ENCODE measurements around the gene EN2. TPM values are rescaled to one million over a fixed set of nuclear protein-coding genes. Genes with fewer than 3 reads are reported as not detected.

Gene EN2
- total RNA-seq, 2 donors from 2014 or later, result 0.45 TPM; not detected in 1

- Histone ChIP-seq H3K36me3 (no peaks in the 10 kb centered on the region), H3K4me1 (replicated peaks) (peaks cover 6% of the 10 kb centered on the region), H3K27ac (no peak overlapping the region), H3K4me3 (no peak overlapping the region), H3K9me3 (no peaks in the 10 kb centered on the region), H3K27me3 (replicated peaks; ENCODE audit: insufficient read depth) (peaks cover 76% of the 10 kb centered on the region)
- intact Hi-C loops (cut with DNase I), result no loop called here
- no peak for DNase-seq (ENCODE audit: low spot score)
- TF ChIP-seq, protein P1, sequence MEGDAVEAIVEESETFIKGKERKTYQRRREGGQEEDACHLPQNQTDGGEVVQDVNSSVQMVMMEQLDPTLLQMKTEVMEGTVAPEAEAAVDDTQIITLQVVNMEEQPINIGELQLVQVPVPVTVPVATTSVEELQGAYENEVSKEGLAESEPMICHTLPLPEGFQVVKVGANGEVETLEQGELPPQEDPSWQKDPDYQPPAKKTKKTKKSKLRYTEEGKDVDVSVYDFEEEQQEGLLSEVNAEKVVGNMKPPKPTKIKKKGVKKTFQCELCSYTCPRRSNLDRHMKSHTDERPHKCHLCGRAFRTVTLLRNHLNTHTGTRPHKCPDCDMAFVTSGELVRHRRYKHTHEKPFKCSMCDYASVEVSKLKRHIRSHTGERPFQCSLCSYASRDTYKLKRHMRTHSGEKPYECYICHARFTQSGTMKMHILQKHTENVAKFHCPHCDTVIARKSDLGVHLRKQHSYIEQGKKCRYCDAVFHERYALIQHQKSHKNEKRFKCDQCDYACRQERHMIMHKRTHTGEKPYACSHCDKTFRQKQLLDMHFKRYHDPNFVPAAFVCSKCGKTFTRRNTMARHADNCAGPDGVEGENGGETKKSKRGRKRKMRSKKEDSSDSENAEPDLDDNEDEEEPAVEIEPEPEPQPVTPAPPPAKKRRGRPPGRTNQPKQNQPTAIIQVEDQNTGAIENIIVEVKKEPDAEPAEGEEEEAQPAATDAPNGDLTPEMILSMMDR (IDR thresholded peaks at IDR 0.05), result no peak
- 14% methylated on average over 15 of the region's 15 CpGs for WGBS
Observed at GRCh38 chr7:155463114-155463811, 5.3 kb downstream of the EN2 start.

DNA sequence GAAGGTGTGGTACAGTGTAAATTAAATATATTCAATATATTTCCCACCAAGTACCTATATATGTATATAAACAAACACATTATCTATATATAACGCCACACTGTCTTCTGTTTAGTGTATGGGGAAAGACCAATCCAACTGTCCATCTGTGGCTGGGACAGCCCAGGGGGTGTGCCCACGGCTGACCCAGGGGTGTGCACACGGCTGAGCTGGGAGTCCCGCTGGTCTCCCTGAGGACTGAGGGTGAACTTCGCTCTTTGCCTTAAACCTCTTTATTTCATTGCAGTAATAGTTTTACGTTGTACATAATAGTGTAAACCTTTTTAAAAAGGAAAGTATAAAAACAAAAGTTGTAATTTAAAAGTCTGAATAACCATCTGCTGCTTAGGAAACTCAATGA lies 6.3 kb downstream of the EN2 start:
- TF ChIP-seq, protein P1 (IDR thresholded peaks at IDR 0.05), result no peak
- TF ChIP-seq POLR2A (IDR thresholded peaks at IDR 0.05) (no peak), POLR2AphosphoS5 (IDR thresholded peaks at IDR 0.05) (no peak)
- no peaks in the 10 kb centered on the region for H3K9me3 ChIP-seq
- peaks cover 77% of the 10 kb centered on the region for H3K27me3 ChIP-seq (replicated peaks; ENCODE audit: insufficient read depth)
- no peak for DNase-seq (ENCODE audit: low spot score)
- H3K4me3 ChIP-seq, result no peak overlapping the region
- intact Hi-C loops (cut with DNase I), result no loop called here
- no peak overlapping the region for H3K27ac ChIP-seq
- H3K36me3 ChIP-seq, result no peaks in the 10 kb centered on the region
- 10% methylated on average over 6 of the region's 6 CpGs for WGBS
- no peaks in the 10 kb centered on the region for H3K4me1 ChIP-seq (replicated peaks)

DNA sequence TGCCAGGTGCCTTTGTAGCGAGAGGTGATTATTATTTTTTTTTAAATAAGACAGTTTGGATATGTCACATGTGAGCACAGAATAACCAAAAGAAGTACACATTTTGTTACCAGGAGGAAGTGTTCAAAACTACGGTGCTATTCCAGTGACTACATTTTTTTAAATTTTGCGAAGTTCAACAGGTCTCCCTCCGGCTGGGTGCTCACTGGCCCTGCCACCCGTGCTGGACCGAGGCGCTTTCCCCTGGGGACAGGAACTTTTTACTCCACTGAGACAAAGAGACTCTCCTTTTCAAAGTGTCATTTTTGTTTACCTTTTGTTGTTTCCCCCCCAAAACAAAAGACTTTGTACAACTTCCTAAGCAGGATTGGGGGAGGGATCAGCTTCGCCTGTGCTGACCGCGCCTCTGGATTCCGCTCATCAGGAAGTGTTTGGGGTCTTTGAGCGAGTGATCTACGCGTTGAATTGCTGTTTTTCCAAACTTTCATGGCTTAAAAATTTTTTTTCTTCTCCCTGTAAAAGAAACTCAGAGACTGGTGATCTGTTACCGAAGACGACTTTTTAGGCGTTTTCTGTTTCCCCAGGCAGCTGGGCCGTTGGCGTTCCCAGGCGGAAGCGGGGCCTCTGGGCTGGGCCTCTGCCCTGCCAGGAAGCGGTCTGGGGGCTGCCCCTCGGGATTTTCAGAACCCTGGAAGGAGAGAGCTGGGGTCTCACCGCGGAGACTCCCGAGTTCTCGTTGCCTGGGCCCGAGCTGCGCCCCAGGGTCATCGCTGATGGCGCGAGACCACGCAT lies 7.2 kb downstream of the EN2 start:
- Histone ChIP-seq H3K4me1 (replicated peaks) (no peaks in the 10 kb centered on the region), H3K36me3 (no peaks in the 10 kb centered on the region), H3K9me3 (no peaks in the 10 kb centered on the region), H3K27ac (no peak overlapping the region), H3K4me3 (no peak overlapping the region), H3K27me3 (replicated peaks; ENCODE audit: insufficient read depth) (peaks cover 78% of the 10 kb centered on the region)
- DNase-seq (ENCODE audit: low spot score), result no peak
- intact Hi-C loops (cut with DNase I), result no loop called here
- WGBS, result 12% methylated on average over 33 of the region's 33 CpGs
- TF ChIP-seq POLR2A (IDR thresholded peaks at IDR 0.05) (no peak), POLR2AphosphoS5 (IDR thresholded peaks at IDR 0.05) (no peak)
- TF ChIP-seq, protein P1 (IDR thresholded peaks at IDR 0.05), result no peak

DNA sequence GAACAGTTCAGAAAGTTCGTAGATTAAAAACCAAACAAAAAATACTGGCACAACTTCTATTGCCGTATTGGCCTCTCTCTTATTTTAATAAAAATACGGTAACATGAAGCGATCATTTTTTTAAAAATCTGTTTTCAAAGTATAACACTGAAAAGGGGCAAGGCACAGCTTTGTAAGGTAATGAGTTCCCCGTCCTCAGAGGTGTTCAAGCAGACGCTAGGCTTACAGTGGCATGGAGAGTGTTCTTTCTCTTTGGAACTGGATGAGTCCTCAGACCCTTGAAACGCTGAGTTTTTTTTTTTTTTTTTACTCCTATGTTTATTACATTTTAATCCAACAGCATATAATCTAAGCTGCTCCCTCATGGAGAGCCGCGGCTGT lies 7.8 kb downstream of the EN2 start:
- Histone ChIP-seq H3K27ac (no peak overlapping the region), H3K36me3 (no peaks in the 10 kb centered on the region), H3K9me3 (no peaks in the 10 kb centered on the region), H3K4me1 (replicated peaks) (no peaks in the 10 kb centered on the region), H3K4me3 (no peak overlapping the region), H3K27me3 (replicated peaks; ENCODE audit: insufficient read depth) (peaks cover 78% of the 10 kb centered on the region)
- WGBS, result 17% methylated on average over 9 of the region's 9 CpGs
- TF ChIP-seq POLR2AphosphoS5 (IDR thresholded peaks at IDR 0.05), result no peak
- TF ChIP-seq, protein P1 (IDR thresholded peaks at IDR 0.05), result no peak
- TF ChIP-seq POLR2A (IDR thresholded peaks at IDR 0.05), result no peak
- DNase-seq (ENCODE audit: low spot score), result no peak
- intact Hi-C loops (cut with DNase I), result no loop called here

All from prostate gland (tissue), 2 donors.